Measurements from ENCODE around the gene EXOC2. TPM values are rescaled to one million over a fixed set of nuclear protein-coding genes. Genes with fewer than 3 reads are reported as not detected.
"Not testable (repeated sequence)": the region's sequence is repeated elsewhere in the genome, so short reads cannot be mapped to it uniquely, and the experiment has no call there.

Gene EXOC2
- total RNA-seq, 1 experiment from 2014 or later = 19.4 TPM

DNA sequence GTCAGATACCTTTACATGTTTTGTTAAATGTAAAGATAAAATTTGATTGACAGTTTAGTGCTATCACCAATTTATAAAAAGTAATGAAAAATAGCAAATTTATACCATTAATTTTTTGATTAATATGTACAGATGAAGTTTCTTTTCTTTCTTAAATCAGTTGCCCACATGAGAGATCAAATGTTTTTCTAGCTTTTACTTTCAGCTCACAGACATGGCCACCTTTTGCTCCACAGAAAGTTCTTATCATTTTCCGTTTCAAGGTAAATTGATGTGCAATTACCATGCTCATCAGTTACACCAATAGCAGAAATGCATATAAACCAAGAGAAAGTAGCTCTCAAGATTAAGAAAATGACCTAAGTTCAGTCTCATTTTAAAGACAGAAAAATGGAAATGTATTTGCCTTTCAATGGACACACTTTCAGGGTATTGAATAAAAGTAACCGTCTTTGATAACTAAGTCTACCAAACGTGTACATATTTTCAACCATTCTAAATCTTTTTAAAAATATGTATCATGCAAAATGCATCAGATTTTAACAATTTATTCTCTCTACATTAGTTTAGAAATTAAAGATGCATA is 16.6 kb upstream of the EXOC2 start:
- DNase-seq (ENCODE audit: low read depth) = no peak

GRCh38 chr6:708237-708598 is 15.3 kb upstream of the EXOC2 start:
- no peak for DNase-seq (ENCODE audit: low read depth)

DNA sequence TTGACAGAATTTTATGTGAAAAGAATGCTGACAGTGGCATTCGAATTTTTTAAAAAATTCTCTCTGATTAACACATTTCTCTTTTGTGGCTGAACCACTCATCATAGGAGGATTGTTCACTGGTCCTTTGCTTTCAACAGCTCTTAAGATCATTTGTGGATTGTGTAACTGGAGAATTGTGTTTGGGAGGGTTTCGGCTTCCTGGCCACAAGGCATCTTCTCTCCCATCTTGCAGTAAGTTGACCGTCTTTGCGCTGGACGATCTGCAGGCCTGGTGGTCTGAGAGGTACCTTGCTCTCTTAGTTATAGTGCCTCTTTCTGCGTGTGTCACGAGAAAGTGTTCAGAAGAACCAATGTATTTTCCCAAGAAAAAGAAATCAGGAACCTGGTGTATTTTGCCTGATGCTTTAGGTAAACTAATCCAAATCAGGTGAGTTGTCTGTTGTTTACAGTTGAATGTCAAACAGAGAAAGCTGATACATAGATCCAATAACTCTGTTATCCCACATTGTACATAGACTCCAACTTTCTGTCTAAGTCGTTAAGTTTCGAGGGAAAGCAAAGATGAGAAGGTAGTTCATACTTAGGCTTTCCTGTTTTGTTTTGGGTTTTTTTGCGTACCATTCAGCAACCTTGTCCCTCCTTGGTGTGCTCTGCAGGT is 14.8 kb upstream of the EXOC2 start:
- DNase-seq (ENCODE audit: low read depth) = no peak

DNA sequence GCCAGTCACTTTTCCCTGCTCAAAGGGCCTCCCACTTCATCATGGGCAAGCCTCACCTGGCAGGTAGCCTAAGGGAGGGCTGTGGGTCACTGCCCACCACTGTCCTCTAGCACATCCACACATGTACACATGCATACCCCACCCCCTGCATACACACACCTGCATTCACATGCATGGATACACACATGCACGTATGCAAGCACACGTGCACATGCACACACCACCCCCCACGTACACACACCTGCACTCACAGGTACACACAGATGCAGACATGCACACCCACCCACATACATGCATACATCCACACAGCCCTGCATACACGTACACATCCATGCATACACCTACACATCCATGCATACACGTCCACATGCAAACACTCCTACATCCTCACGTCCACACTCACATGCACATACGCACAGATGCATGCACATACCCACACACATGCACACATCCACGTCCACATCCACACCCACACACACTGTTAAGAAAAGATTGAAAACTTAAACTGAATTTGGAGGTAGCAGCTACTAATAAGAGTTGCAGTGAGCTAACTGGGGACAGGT is 14.0 kb upstream of the EXOC2 start:
- no peak for DNase-seq (ENCODE audit: low read depth)

GRCh38 chr6:706146-706545 is 13.2 kb upstream of the EXOC2 start:
- DNase-seq (ENCODE audit: low read depth) = no peak

GRCh38 chr6:705047-705446 is 12.1 kb upstream of the EXOC2 start:
- DNase-seq (ENCODE audit: low read depth) = no peak

- no peak for DNase-seq (ENCODE audit: low read depth)
Observed at GRCh38 chr6:704046-704445, 11.1 kb upstream of the EXOC2 start.

- DNase-seq (ENCODE audit: low read depth) = peak; percentile 47
Observed at GRCh38 chr6:703552-703951, 10.6 kb upstream of the EXOC2 start.

GRCh38 chr6:701700-702479 is 9.0 kb upstream of the EXOC2 start:
- DNase-seq (ENCODE audit: low read depth) = no peak

- DNase-seq (ENCODE audit: low read depth) = no peak
Observed at GRCh38 chr6:701215-701614, 8.3 kb upstream of the EXOC2 start.

DNA sequence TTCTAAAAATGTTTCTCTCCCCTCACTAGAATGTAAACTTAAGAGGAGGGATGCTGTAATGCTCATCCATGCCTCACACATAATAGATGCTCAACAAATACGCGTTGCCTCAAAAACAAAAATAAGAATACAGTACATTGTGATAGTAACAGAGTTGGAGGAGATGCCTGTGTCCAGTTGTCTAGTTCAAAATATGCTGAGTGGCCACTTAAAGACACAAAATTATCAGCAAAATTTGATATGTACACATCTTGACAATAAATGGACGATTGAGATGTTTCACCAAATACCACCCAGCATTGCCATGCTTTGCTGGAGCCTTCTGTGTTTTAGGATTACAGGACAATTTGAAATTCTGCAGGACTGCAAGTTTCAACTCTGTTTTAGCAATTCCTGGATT is 7.6 kb upstream of the EXOC2 start:
- no peak for DNase-seq (ENCODE audit: low read depth)

DNA sequence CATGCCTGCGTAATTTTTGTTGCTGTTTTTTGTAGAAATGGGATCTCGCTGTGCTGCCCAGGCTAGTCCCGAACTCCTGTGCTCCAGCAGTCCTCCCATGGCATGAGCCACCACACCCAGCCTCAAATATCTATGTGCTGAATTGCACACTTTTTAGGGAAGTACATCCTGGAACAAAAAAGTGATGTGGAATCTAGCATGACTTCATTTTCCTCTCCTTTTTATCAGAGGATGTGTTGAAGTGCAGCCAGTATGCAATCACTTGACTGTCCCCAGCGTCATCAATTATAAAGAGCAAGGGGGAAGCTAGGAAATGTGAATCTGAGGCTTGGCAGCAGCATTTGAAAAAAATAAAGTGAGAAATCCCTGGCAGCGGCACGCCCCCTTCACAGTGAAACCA is 6.4 kb upstream of the EXOC2 start:
- no peak for DNase-seq (ENCODE audit: low read depth)

GRCh38 chr6:694431-695126 is 1.6 kb upstream of the EXOC2 start:
- DNase-seq (ENCODE audit: low read depth) = not testable (repeated sequence)

DNA sequence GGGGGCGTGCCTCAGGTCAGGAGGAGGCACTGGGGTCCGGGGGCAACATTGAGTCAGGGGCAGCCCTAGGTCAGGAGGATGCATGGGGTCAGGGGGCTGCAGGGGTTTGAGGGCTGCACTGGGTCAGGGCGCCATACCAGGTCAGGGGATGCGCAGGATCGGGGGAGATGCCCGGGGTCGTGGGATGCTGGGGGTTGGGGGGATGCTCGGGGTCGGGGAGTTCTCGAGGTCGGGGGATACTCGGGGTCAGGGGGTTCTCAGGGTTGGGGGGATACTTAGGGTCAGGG is 727 bp upstream of the EXOC2 start:
- no peak for DNase-seq (ENCODE audit: low read depth)

DNA sequence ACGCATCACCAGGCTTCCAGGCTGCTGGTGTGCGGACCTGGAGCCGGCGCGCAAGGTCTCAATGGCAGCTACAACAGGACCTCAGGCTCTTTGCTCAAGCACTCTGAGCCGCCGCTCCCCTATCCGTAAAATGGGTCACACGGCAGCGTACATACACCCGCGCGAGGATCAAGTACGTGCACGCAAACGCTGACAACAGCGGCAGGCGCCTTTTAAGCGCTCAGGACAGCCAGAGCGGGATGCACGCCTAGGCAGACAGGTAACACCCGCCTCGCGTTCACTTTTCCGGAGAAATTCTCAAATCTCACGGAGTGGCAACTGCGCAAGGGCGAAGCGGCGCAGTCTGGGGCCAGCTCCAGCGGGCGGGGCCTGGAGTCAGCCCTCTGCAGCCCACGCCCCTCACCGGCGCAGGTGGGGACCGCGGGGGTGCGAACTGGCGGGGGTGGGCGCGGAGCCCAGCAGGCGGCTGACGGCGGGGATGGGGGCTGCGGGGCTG is 535 bp downstream of the EXOC2 start:
- DNase-seq (ENCODE audit: low read depth) = peak; percentile 44

DNA sequence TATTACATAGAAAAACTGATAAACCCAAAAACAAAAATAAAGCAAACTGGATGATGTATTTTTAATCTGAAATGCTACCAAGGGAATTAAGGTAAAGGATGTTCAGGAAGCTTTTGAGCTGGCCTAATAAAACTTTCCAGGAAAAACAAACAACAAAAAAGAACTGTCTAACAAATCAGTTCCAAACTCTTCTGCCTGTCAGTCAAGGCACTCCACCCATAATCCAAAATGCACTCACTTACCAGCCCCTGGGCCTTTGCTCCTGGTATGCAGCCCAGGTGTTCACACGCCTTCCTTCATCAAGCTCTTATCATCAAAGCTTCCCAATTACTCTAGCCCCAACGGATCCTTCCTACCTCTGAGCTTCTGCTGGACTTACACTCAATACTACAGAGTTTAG is 3.7 kb downstream of the EXOC2 start:
- DNase-seq (ENCODE audit: low read depth) = no peak

DNA sequence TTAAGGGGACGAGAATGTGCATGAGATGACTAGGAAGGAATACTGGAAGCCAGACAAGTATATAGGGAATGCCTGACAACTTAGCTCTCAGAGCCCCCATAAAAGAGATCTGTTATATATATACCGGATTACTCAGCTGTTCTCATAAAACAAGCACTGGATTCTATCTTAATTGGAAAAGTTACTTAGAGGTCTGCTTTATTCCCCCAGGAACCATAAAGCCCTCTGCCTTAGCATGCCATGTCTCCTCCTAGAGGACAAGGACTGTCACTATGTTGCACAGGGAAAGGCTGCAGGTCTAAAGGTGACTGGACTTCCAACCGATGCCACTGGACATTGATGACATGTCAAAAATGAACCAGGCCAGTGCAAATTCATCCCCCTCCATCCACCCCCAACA is 6.4 kb downstream of the EXOC2 start:
- no peak for DNase-seq (ENCODE audit: low read depth)

- DNase-seq (ENCODE audit: low read depth) = peak; percentile 67
Observed at GRCh38 chr6:684831-685636, 7.9 kb downstream of the EXOC2 start.

- DNase-seq (ENCODE audit: low read depth) = peak; percentile 78
Observed at GRCh38 chr6:683742-684440, 9.0 kb downstream of the EXOC2 start.

GRCh38 chr6:680666-681340 is 12.1 kb downstream of the EXOC2 start:
- no peak for DNase-seq (ENCODE audit: low read depth)

All from HT1080 (cell line).